GM21528 (cell line): ENCODE results near the gene CLOCK.

Experiments used
- ATAC-seq: cut with Tn5 transposase; IDR thresholded peaks from one replicate; pipeline ENCODE4 v1.9.1; 2021; ENCODE audit warnings: mild to moderate bottlenecking, moderate library complexity; ENCODE audit not compliant: unreplicated experiment, low FRiP score

The CLOCK gene

GRCh38 chr4:55498051-55498450, 48.7 kb downstream of the CLOCK start:
- ATAC-seq, result no peak

GRCh38 chr4:55491486-55491885, 55.2 kb downstream of the CLOCK start:
- ATAC-seq, result no peak

- no peak for ATAC-seq
These were observed 58.0 kb downstream of the CLOCK start for GRCh38 chr4:55488716-55489115.

DNA sequence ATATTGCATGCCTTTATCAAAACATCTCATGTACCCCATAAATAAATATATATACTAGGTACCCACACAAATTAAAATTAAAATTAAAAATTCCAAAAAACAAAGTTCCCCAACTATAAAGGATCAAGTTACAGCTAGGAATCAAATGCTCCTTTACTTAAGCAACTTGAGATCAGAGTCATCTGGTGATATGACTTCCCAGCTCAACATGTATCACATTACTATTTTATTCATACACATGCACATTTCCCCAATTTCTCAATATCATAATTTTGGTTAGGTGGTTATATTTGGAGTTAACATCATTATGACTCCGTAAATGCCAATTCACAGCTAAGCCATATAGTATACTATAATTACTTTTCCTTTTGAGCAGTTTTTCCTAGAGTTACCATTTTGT, 60.9 kb downstream of the CLOCK start:
- ATAC-seq, result no peak

DNA sequence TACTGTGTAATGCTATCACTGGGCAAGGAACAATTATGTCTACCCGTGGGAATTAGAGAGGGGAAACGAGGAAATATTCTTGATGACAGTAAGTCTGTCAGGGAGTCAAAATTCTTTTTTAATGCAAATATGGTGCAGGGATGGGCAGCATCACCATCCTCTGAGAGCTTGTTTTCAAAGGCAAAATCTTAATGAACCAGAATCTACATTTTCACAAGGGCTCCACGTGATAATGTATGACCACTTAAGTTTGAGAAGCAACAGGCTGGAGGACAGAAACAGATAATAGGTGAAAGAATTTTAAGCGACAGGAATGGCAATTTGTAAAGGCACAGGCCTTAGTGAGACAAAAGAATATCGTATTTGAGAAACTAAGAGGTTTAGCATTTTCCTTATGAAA, 63.4 kb downstream of the CLOCK start:
- no peak for ATAC-seq

DNA sequence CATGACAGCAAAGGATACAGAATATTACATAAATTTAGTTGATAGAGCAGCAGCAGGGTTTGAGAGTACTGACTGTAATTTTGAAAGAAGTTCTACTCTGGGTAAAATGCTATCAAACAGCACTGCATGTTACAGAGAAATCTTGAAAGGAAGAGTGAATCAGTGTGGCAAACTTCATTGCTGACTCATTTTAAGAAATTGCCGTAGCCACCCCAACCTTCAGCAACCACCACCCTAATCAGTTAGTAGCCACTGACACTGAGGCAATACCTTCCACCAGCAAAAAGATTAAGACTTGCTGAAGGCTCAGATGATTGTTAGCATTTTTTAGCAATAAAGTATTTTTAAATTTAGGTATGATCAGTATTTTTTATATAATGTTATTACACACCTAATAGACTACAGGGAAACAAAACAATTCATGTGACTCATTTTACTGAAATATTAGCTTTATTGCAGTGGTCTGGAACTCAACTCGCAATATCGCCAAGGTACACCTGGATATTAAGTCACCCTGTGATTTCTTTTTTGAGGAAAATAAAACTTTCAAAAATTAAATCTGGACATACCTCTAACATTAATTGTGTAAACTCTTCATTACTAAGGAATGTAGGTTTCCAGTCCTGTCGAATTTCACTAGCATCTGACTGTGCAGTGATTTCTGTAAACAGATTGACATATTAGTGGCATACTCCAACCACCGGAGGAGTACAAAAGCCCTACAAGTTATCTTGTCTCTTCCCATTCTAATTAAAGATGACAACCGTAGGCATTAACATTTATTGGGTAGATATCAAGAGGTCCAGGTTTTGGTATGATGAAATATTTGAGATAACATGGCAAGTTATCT, 71.1 kb downstream of the CLOCK start:
- no peak for ATAC-seq

DNA sequence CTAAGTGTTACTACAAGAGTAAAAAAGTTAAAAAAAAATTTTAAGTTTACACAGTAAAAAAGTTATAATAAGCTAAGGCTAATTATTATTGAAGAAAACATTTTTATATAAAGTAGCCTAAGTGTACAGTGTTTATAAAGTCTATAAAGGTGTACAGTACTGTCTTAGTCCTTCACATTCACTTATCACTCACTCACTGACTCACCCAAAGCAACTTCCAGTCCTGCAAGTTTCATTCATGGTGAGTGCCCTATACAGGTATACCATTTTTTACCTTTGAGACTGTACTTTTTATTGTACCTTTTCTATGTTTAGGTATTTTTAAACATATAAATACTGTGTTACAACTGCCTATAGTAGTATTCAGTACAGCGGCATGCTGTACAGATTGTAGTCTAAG, 76.7 kb downstream of the CLOCK start:
- no peak for ATAC-seq

- ATAC-seq, result no peak
These were observed 78.0 kb downstream of the CLOCK start for GRCh38 chr4:55468724-55469123.

GRCh38 chr4:55466001-55466400, 80.7 kb downstream of the CLOCK start:
- no peak for ATAC-seq

- ATAC-seq, result no peak
These were observed 88.1 kb downstream of the CLOCK start for GRCh38 chr4:55458611-55459010.

GRCh38 chr4:55458164-55458563, 88.5 kb downstream of the CLOCK start:
- no peak for ATAC-seq

GRCh38 chr4:55450566-55450965, 96.1 kb downstream of the CLOCK start:
- ATAC-seq, result no peak

GRCh38 chr4:55447831-55448230, 98.9 kb downstream of the CLOCK start:
- no peak for ATAC-seq

GRCh38 chr4:55447108-55447708, 99.5 kb downstream of the CLOCK start:
- ATAC-seq, result no peak

DNA sequence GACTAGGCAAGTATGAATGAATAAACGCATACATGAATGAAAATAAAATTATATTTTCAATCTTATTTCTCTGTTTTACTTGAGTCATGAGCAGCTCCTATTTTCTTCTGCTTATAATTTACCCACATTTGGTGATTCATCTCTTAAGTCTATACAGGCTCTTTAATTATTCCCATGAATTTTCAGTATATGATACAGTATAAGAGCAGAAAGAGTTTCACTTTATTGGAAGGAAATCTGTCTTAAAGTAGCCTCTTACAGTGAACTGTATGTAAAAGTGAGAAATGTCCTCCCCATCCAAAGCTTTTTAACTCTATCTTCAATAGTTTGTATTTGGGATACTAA, 100.2 kb downstream of the CLOCK start:
- no peak for ATAC-seq

- ATAC-seq, result no peak
These were observed 100.7 kb downstream of the CLOCK start for GRCh38 chr4:55445921-55446577.

DNA sequence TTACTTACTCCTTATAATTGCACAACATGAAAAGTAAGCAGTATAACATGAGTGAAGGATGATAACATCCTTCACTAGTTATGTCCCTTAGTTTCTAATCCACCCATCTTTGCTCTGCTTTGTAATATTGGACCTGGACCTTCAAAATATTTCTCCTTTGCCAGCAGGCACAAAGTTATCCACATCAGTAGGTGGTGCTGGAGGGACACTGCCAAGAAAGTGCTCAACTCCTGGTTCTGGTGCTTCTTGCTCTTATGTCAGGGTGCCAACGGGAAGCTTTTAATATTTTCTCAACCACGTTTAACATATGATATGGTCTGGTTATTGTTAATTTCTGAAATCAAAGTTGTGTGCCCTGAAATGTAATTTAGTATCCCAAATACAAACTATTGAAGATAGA, 101.9 kb downstream of the CLOCK start:
- no peak for ATAC-seq

GRCh38 chr4:55442541-55442940, 104.2 kb downstream of the CLOCK start:
- ATAC-seq, result no peak

GRCh38 chr4:55440786-55441185, 105.9 kb downstream of the CLOCK start:
- ATAC-seq, result no peak

DNA sequence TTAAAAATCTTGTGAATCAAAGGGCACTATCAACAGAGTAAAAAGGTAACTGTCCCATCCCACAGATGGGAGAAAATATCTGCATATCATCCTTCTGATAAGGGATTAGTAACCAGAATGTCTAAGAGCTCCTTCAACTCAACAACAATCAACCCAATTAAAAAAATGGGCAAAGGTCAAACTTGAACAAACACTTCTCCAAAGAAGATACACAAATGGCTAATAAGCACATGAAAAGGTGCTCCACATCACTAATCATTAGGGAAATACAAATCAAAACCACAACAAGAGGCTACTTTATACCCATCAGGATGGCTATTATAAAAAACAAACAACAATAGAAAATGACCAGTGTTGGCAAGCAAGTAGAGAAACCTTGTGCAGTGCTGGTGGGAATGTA, 107.7 kb downstream of the CLOCK start:
- no peak for ATAC-seq

- no peak for ATAC-seq
These were observed 108.4 kb downstream of the CLOCK start for GRCh38 chr4:55438314-55438713.

DNA sequence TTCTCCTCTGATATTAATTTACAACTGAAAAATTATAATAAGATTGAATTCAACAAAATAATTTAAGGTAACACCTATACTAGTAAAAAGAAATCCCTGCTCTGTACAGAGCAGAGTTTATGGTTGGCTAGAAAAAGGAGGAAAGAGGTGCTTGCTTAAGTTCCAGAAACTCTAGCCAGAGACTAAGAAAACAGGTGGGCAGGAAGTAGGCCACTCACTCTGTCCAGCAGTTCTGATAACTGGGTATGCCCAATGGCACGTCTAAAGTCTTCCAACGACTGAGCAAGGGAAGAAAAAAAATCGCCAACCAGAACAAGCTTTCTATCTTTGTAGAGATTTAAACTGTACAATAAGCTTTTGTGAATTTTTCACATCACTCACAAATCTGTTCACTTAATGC, 108.9 kb downstream of the CLOCK start:
- ATAC-seq, result no peak
